Lower lobe of right lung (tissue), 2 donors: ENCODE measurements around the gene BRD7. TPM values are rescaled to one million over a fixed set of nuclear protein-coding genes. Genes with fewer than 3 reads are reported as not detected.

Source experiments
- ATAC-seq, 2 donors: fragments of 200-7000 bp; cut with Tn5 transposase; one replicate each; pipeline ENCODE4 v1.9.1; 2020 to 2022; ENCODE audit warnings: mild to moderate bottlenecking in 2 of 2, moderate library complexity in 2 of 2
- DNase-seq: peaks from one replicate; pipeline ENCODE4 v3.0.0-alpha.2; 2020
- H3K27ac ChIP-seq: fragments of 200-600 bp; one replicate; pipeline ENCODE4 v1.8.0; 2022
- H3K27me3 ChIP-seq: fragments of 200-600 bp; one replicate; pipeline ENCODE4 v1.8.0; 2022; ENCODE audit warnings: low read depth
- H3K36me3 ChIP-seq: fragments of 200-600 bp; one replicate; pipeline ENCODE4 v1.8.0; 2022; ENCODE audit warnings: mild to moderate bottlenecking
- H3K4me1 ChIP-seq: fragments of 200-600 bp; one replicate; pipeline ENCODE4 v1.8.0; 2022
- H3K4me3 ChIP-seq: fragments of 200-600 bp; one replicate; pipeline ENCODE4 v1.8.0; 2022; ENCODE audit warnings: mild to moderate bottlenecking
- H3K9me3 ChIP-seq: fragments of 200-600 bp; one replicate; pipeline ENCODE4 v1.8.0; 2022
- CTCF ChIP-seq: fragments of 200-600 bp; IDR thresholded peaks from one replicate; pipeline ENCODE4 v1.8.0; 2022; ENCODE audit warnings: antibody characterized with exemption, mild to moderate bottlenecking
- intact Hi-C: fragments of 100-400 bp; cut with DNase I; formaldehyde crosslinking; loops from one replicate; pipeline ENCODE4 v1.11.0; 2022
- total RNA-seq: library from RNA; stranded (reverse); fragmentation: NEBNext Ultra II Directional; extraction: Animal tissue kit (Norgen Biotek cat#: 25700); gene quantifications from one replicate; pipeline ENCODE4 v1.2.1, GENCODE V29; 2021
- donor health status: DM: no; HTN: yes; CAD: no; lungs with severe emphysema.

BRD7 gene
- total RNA-seq, 1 donor from 2014 or later, result 76.3 TPM

- Histone ChIP-seq H3K4me1 (peaks cover 19% of the 10 kb centered on the region), H3K36me3 (peaks cover 85% of the 10 kb centered on the region), H3K4me3 (no peak overlapping the region), H3K27me3 (no peaks in the 10 kb centered on the region), H3K9me3 (no peaks in the 10 kb centered on the region), H3K27ac (no peak overlapping the region)
- no peak for ATAC-seq
- DNase-seq, result peak; percentile 35
- no peak for TF ChIP-seq CTCF
- intact Hi-C loops, result no loop called here
Measured at GRCh38 chr16:50299508-50300105, 69.2 kb downstream of the BRD7 start.

- peaks cover 86% of the 10 kb centered on the region for H3K36me3 ChIP-seq
Measured at GRCh38 chr16:50298591-50299507, 69.9 kb downstream of the BRD7 start.

GRCh38 chr16:50298075-50298460 is 70.7 kb downstream of the BRD7 start:
- intact Hi-C loops, result no loop called here
- no peak for DNase-seq
- ATAC-seq, result no peak
- Histone ChIP-seq H3K27ac (no peak overlapping the region), H3K4me1 (peaks cover 4% of the 10 kb centered on the region), H3K36me3 (peaks cover 92% of the 10 kb centered on the region), H3K27me3 (no peaks in the 10 kb centered on the region), H3K4me3 (no peak overlapping the region), H3K9me3 (no peaks in the 10 kb centered on the region)
- no peak for TF ChIP-seq CTCF

More at GRCh38 chr16:50298591-50299507, 69.9 kb downstream of the BRD7 start:
- no peak overlapping the region for H3K27ac ChIP-seq
- ATAC-seq (no peak), DNase-seq (peak; percentile 39)
- H3K9me3 ChIP-seq, result no peaks in the 10 kb centered on the region
- H3K4me3 ChIP-seq, result no peak overlapping the region
- H3K4me1 ChIP-seq, result peaks cover 12% of the 10 kb centered on the region
- no peak for TF ChIP-seq CTCF
- intact Hi-C loops, result no loop called here
- no peaks in the 10 kb centered on the region for H3K27me3 ChIP-seq

GRCh38 chr16:50297301-50298074 is 71.3 kb downstream of the BRD7 start:
- Histone ChIP-seq H3K27me3 (no peaks in the 10 kb centered on the region), H3K36me3 (peaks cover 92% of the 10 kb centered on the region), H3K4me3 (no peak overlapping the region), H3K27ac (no peak overlapping the region), H3K4me1 (peaks cover under 1% of the 10 kb centered on the region), H3K9me3 (no peaks in the 10 kb centered on the region)
- intact Hi-C loops, result no loop called here
- ATAC-seq (no peak), DNase-seq (peak; percentile 34)
- no peak for TF ChIP-seq CTCF

GRCh38 chr16:50296807-50297206 is 72.0 kb downstream of the BRD7 start:
- no peaks in the 10 kb centered on the region for H3K9me3 ChIP-seq
- TF ChIP-seq CTCF, result no peak
- intact Hi-C loops, result no loop called here
- DNase-seq (no peak), ATAC-seq (no peak)
- H3K27ac ChIP-seq, result no peak overlapping the region
- H3K27me3 ChIP-seq, result no peaks in the 10 kb centered on the region
- no peaks in the 10 kb centered on the region for H3K4me1 ChIP-seq
- no peak overlapping the region for H3K4me3 ChIP-seq
- H3K36me3 ChIP-seq, result peaks cover 90% of the 10 kb centered on the region
